Measurements from ENCODE around the gene RABL2B.

Gene RABL2B

GRCh38 chr22:50737728-50738648 lies 45.4 kb downstream of the RABL2B start, which contains the start of gene ACR:
Gene ACR (plus strand): TSS chr22:50738204. CDS start chr22:50738236, 32 bp downstream.
- DNase-seq = no peak

- no peak for DNase-seq
Observed at GRCh38 chr22:50735739-50736030, 47.8 kb downstream of the RABL2B start.

- DNase-seq = no peak
Observed at GRCh38 chr22:50734986-50735738, 48.3 kb downstream of the RABL2B start.

- DNase-seq = no peak
Observed at GRCh38 chr22:50734343-50734771, 49.1 kb downstream of the RABL2B start.

GRCh38 chr22:50733521-50734342 lies 49.7 kb downstream of the RABL2B start:
- DNase-seq = no peak

- DNase-seq = no peak
Observed at GRCh38 chr22:50732681-50733080, 50.8 kb downstream of the RABL2B start.

- DNase-seq = peak; percentile 70
Observed at GRCh38 chr22:50731811-50732624, 51.4 kb downstream of the RABL2B start.

- DNase-seq = no peak
Observed at GRCh38 chr22:50730941-50731661, 52.3 kb downstream of the RABL2B start.

- no peak for DNase-seq
Observed at GRCh38 chr22:50730013-50730891, 53.2 kb downstream of the RABL2B start.

- no peak for DNase-seq
Observed at GRCh38 chr22:50729391-50730012, 53.9 kb downstream of the RABL2B start.

- no peak for DNase-seq
Observed at GRCh38 chr22:50728523-50728931, 54.9 kb downstream of the RABL2B start.

- DNase-seq = no peak
Observed at GRCh38 chr22:50727678-50728522, 55.5 kb downstream of the RABL2B start.

- no peak for DNase-seq
Observed at GRCh38 chr22:50726643-50727340, 56.6 kb downstream of the RABL2B start.

GRCh38 chr22:50725597-50725996 lies 57.8 kb downstream of the RABL2B start:
- no peak for DNase-seq

- no peak for DNase-seq
Observed at GRCh38 chr22:50724616-50725015, 58.8 kb downstream of the RABL2B start.

- no peak for DNase-seq
Observed at GRCh38 chr22:50723991-50724390, 59.4 kb downstream of the RABL2B start.

GRCh38 chr22:50722716-50723428 lies 60.6 kb downstream of the RABL2B start:
- DNase-seq = no peak
